Pancreas (tissue), 10 donors: ENCODE results near the gene ABLIM2. TPM values are rescaled to one million over a fixed set of nuclear protein-coding genes. Genes with fewer than 3 reads are reported as not detected.

Source experiments
- ATAC-seq, 4 donors: fragments of 200-7000 bp; cut with Tn5 transposase; one replicate each; pipeline versions ENCODE4 v1.8.0 to v1.9.1; 2020; ENCODE audit warnings: mild to moderate bottlenecking in 4 of 4, moderate library complexity in 4 of 4
- DNase-seq, 6 donors: peaks; one replicate each; pipeline ENCODE4 v3.0.0-alpha.2; 2020
- FAIRE-seq: peaks from 2 replicates; lab custom pipeline; 2012; peaks lifted over from hg19 to GRCh38; lab: Jason Lieb, UNC
- H3K27ac ChIP-seq, 4 donors: fragments of 200-600 bp; sonication (generic); 1 replicate in 3 of 4; 2 replicates in 1 of 4; pipeline versions ENCODE4 v1.5.0 to v1.8.0; 2020
- H3K27me3 ChIP-seq, 4 donors: fragments of 200-600 bp; one replicate each; pipeline ENCODE4 v1.8.0; 2021
- H3K36me3 ChIP-seq, 3 donors: fragments of 200-600 bp; sonication (generic) in 1 of 3; one replicate each; pipeline versions ENCODE4 v1.5.0 to v1.8.0; 2020 to 2021
- H3K4me1 ChIP-seq, 3 donors: fragments of 200-600 bp; one replicate each; pipeline ENCODE4 v1.8.0; 2021
- H3K4me3 ChIP-seq, 4 donors: fragments of 200-600 bp; sonication (generic) in 2 of 4; one replicate each; pipeline versions ENCODE4 v1.5.0 to v1.8.0; 2020 to 2021
- H3K9me3 ChIP-seq, 4 donors: fragments of 200-600 bp; one replicate each; pipeline ENCODE4 v1.8.0; 2021
- WGBS, 2 donors: extraction: QIAGEN DNeasy Blood & Tissue Kit; methylation state at CpG; one replicate each; pipeline ENCODE4 v1.1.7; 2013; 5-methylcytosine and 5-hydroxymethylcytosine counted together
- intact Hi-C, 3 donors: fragments of 100-400 bp; cut with DNase I; formaldehyde crosslinking; loops; one replicate each; pipeline versions ENCODE4 v1.11.1 to v1.14.2; 2022
- polyA plus RNA-seq, 2 donors: library from polyadenylated mRNA; stranded (reverse); fragments of 200-250 nt; gene quantifications; one replicate each; pipeline ENCODE4 v1.2.3, GENCODE V29; 2013
- total RNA-seq, 6 donors: library from RNA; stranded (reverse); fragmentation: NEBNext Ultra II Directional in 4 of 6; extraction: Animal tissue kit (Norgen Biotek cat#: 25700) in 4 of 6; gene quantifications; one replicate each; pipeline versions ENCODE4 v1.2.1 to v1.2.4, GENCODE V29; 2021 to 2023
- TF ChIP-seq, protein P1 (sequence below), 4 donors: fragments of 200-600 bp; sonication (generic) in 3 of 4; IDR thresholded peaks; one replicate each; pipeline versions ENCODE4 v1.5.0 to v1.8.0; 2021; ENCODE audit warnings: antibody characterized with exemption in 4 of 4
- donor health status: healthy with polysubstance abuse.
- donor health status: DM: no; HTN: no; CAD: no; lungs with moderate emphysema.
- donor health status: DM: no; HTN: no; CAD: no.
- donor health status: control.
- donor health status: control.
- donor health status: Bipolar disorder and iron deficiency.
- donor health status: DM: yes; HTN: yes; CAD: no.
- donor health status: DM: no; HTN: no; CAD: no.
- donor health status: DM: no; HTN: no; CAD: no.
- donor health status: DM: yes; HTN: yes; CAD: no.

Gene ABLIM2
- total and polyA plus RNA-seq, 8 donors: 4.3 to 13.1 (median 6.6) TPM

DNA sequence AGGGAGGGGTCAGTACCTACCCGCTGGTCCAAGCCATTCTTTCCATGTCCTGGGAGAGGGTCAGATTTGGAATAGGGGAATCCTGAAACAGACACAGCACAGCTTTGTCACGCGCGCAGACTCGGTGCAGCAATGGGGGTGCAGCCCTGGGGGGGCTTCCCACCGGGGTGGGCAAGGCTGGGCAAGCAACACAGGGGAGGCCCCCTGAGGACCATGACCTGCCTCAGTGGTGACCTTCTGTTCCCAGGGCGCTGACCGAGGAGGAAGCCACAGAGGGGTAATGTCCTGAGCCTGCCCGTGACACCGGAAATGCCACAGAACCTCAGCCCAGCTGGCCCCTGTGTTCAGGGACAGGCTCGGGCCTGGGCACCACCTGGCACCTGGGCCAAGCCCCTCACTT is 165.8 kb downstream of the ABLIM2 start:
- ATAC-seq: no peak
- H3K4me1 ChIP-seq: no peaks in the 10 kb centered on the region
- no peak for DNase-seq
- TF ChIP-seq, protein P1, sequence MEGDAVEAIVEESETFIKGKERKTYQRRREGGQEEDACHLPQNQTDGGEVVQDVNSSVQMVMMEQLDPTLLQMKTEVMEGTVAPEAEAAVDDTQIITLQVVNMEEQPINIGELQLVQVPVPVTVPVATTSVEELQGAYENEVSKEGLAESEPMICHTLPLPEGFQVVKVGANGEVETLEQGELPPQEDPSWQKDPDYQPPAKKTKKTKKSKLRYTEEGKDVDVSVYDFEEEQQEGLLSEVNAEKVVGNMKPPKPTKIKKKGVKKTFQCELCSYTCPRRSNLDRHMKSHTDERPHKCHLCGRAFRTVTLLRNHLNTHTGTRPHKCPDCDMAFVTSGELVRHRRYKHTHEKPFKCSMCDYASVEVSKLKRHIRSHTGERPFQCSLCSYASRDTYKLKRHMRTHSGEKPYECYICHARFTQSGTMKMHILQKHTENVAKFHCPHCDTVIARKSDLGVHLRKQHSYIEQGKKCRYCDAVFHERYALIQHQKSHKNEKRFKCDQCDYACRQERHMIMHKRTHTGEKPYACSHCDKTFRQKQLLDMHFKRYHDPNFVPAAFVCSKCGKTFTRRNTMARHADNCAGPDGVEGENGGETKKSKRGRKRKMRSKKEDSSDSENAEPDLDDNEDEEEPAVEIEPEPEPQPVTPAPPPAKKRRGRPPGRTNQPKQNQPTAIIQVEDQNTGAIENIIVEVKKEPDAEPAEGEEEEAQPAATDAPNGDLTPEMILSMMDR (IDR thresholded peaks at IDR 0.05): no peak
- intact Hi-C loops: loop anchor here in 1 of 3 donors (5.0 kb wide), 1 partner anchor 191 kb away; no protein-coding TSS in a partner anchor
- H3K9me3 ChIP-seq: no peaks in the 10 kb centered on the region
- WGBS, 2 donors: 88 to 93% methylated on average over 10 to 11 of the region's 11 CpGs
- H3K4me3 ChIP-seq: no peak overlapping the region
- no peak for FAIRE-seq
- H3K27ac ChIP-seq: no peak overlapping the region
- no peaks in the 10 kb centered on the region for H3K36me3 ChIP-seq
- no peaks in the 10 kb centered on the region for H3K27me3 ChIP-seq

DNA sequence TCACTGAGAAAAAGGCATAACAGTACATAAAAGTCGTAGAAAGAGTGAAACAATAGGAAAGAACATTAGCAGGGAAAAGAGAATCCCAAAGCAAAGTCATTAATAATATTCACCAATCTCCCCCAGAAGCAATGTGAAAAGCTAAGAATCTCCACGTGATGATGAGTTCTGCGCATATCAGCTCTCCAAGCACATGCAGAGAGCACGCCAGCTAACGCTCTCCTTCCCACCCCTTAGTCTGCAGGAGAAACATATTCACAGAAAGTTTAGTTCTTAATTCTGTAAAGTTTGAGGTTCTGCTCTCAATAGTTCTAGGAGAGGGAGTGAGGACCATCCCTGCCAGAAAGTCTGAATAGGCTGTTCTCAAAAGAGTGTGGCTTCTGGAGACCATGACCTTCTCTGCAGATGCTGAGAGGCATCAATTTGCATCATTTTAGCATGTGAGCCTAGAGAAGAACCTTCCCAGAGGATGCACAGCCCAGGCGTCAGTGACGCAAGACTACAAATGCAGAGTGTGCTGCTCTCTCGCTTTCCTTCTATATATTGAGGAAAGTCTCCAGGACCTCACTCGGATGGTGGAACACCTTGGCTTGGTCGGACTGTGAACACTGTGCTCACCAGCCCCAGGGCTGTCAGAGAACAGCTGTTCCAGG is 167.7 kb downstream of the ABLIM2 start:
- TF ChIP-seq, protein P1 (IDR thresholded peaks at IDR 0.05): no peak
- intact Hi-C loops: loop anchor here in 1 of 3 donors (5.0 kb wide), 1 partner anchor 189 kb away; no protein-coding TSS in a partner anchor
- no peak for ATAC-seq

DNA sequence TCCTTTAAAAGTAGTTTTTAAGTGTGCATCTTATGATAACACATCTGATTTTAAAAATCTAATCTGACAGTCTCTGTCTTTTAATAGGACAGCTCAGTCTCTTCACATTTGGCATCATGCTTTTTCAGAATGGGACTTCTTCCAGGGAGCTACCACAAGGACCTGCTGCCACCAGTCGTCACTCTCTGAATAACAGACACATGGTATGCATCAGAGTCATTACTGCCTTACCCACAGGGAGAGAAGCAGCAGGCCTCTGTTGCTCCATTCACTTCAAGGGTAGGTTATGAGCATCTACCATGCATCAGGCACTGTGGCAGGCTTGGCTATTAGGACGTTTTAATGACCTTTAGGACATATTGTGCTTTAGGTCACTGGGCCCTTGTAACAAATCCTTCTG is 169.0 kb downstream of the ABLIM2 start:
- TF ChIP-seq, protein P1 (IDR thresholded peaks at IDR 0.05): no peak
- Histone ChIP-seq H3K4me1 (no peaks in the 10 kb centered on the region), H3K36me3 (no peaks in the 10 kb centered on the region), H3K27ac (no peak overlapping the region), H3K4me3 (no peak overlapping the region), H3K27me3 (no peaks in the 10 kb centered on the region), H3K9me3 (no peaks in the 10 kb centered on the region)
- DNase-seq: no peak
- intact Hi-C loops: loop anchor here in 2 of 3 donors (5.0 kb wide), 1 partner anchor 187 kb away; no protein-coding TSS in a partner anchor
- no peak for ATAC-seq
- no peak for FAIRE-seq
- WGBS, 2 donors: 48 to 67% methylated on average over 2 of the region's 2 CpGs

More for the DNA sequence above, 167.7 kb downstream of the ABLIM2 start:
- H3K36me3 ChIP-seq: no peaks in the 10 kb centered on the region
- no peak for DNase-seq
- no peaks in the 10 kb centered on the region for H3K27me3 ChIP-seq
- WGBS, 2 donors: 88 to 95% methylated on average over 10 of the region's 10 CpGs
- H3K4me3 ChIP-seq: no peak overlapping the region
- H3K9me3 ChIP-seq: no peaks in the 10 kb centered on the region
- H3K27ac ChIP-seq: no peak overlapping the region
- H3K4me1 ChIP-seq: no peaks in the 10 kb centered on the region
- no peak for FAIRE-seq

DNA sequence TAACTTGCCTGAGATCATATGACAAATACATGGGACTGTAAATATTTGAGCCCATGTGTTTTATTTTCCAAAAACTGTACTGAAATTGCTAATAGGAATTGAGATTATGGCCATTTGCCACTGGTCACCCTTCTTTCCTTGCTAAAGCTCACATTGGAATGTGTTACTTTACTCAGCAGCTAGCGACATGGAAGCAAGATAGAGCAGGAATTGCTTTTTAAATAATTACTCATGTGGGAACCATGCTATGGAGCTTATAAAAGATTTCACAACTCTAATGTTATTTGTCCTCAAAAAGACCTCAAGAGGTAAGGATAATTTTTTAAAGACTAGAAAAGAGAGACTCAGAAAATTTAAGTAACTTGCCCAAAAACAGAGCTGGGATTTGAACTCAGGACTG is 170.2 kb downstream of the ABLIM2 start:
- Histone ChIP-seq H3K9me3 (no peaks in the 10 kb centered on the region), H3K4me1 (no peaks in the 10 kb centered on the region), H3K27ac (no peak overlapping the region), H3K4me3 (no peak overlapping the region), H3K36me3 (no peaks in the 10 kb centered on the region), H3K27me3 (no peaks in the 10 kb centered on the region)
- 80 to 87% methylated on average over 1 of the region's 1 CpG for WGBS, 2 donors
- FAIRE-seq: no peak
- TF ChIP-seq, protein P1 (IDR thresholded peaks at IDR 0.05): no peak
- intact Hi-C loops: loop anchor here in 1 of 3 donors (5.0 kb wide), 1 partner anchor 186 kb away; no protein-coding TSS in a partner anchor
- ATAC-seq: no peak
- no peak for DNase-seq
